Measurements from ENCODE around the gene PNLIP.

Gene PNLIP

DNA sequence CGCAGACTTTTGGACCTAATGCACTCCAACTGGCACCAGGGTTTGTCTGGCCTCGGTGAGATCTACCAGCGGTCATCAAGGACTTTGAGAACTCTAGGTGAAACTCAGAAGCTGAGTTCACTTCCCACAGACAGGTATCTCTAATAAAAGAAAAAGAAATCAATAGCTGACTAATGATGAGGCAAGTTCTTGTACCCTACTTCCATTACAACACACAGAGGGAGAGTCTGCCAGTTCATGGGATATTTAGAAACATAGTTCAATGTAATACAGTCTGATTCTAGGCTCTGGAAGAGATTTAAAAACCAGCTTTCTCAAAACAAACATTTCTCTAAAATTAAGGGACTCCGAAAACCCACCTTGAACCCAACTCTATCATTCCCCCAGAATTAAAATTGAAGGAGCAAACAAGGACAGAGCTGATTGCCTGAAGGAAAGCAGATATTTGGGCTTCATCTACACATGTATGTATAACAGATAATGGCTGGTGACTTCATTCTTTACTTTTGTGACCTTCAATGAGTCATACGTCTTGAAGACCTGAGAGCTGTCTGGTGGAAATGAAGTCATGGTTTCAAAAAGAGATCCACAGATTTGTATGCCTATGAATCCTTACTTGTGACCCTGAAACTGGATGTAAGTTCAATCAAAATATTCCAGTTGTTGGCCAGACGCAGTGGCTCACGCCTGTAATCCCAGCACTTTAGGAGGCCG lies 42.3 kb downstream of the PNLIP start:
- DNase-seq: no peak

DNA sequence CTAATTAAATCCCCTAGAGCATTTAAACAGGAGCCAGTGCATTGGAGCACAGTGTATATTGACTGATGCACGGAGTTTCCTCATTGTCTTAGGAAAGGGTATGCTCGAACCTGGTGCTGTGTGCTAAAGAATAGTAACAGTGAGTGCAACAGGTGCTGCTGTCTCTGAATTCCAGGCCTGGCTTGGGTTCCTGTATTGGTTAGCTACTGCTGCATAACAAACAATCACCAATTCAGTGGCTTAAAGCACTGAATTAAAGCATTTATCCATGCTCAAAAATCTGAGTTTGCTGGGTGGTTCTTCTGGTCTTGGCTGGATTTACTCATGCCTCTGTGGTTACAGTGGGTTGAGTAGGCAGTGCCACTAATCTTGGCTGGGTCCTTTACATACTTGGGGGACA lies 43.3 kb downstream of the PNLIP start:
- DNase-seq: no peak

DNA sequence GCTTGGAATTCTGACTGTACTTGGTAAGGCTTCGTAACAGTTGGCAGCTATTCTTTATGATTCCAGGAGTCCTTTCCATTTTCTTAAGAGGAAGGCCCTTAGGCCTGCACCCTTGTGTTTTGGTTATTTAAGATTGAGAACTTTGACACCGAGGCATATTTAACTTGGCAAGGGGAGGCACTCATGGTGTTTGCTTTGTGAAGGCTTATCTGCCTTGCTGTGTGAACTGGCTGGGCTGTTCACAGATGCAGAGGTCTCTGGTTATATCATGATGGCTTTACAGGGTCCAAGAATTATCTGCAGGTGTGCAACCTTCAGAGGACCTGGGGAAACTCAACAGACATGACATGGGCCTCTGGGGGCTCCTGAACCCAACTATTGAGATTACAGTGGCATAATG lies 44.2 kb downstream of the PNLIP start:
- DNase-seq: no peak

DNA sequence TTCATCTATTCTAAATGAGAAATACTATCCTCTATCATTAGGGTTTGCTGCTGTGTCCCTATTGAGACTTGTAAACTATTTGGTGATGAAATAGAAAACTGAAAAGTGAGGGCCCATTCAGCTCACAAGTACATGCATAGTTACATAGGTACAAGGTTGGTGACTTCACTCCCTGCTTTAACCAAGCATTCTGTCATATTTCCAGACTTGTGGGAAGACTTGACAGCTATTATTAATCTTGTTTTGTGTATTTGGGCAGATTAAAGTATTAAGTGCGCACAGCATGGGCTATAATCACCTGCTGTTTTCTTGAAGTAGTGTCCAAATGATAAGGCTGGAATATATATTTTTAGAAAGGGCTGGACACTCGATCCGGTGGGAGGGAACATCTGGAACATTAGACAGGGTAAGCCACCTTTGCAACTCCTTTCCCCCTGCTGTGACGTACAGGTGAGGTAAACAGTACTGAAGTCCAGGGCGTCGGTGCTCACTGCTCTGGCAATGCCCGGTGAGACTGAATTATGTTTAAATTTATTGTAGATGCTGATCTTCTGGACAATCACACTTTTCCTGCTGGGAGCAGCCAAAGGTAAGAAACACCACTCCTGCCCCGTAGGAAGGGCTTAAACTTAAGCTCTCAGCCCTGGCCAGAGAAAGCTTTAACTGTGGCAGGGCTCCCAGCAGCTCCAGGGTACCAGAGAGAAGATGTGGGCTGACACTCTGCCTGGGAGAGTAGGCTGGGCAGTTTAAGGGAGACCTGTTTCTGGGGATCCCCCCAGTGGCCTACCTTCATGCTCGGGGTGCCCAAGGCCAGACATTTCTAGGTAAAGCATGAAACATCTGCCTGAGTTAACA lies 45.1 kb downstream of the PNLIP start, which contains the start of gene PNLIPRP1:
Gene PNLIPRP1, plus strand, starts transcription at position 370 of the 855 bp plus-strand sequence. Its CDS starts 171 bp downstream, at position 541.
- no peak for DNase-seq

DNA sequence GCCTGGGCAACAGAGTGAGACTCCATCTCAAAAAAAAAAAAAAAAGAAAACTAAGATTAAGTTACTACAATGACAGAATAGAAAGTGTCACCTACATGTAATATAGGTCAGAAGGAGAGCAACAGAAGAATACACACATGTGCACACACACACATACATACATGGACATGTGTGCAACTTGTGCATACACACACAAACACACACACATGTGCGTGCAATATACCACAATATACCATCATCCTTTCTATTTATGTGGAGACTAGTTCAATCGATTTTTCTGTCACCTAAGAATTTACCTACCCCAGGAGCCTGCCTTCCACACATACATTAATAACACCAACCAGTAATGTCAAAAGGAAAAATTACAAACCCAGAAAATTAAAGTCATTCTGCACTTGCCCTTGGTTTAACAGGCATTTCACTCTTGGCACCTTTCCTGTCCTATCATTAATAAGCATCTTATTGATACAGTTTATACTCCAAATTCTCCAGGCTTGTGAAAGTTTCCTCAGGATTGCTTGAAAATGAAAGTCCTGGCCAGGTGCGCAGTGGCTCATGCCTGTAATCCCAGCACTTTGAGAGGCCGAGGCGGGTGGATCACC lies 47.5 kb downstream of the PNLIP start:
- DNase-seq: no peak

GRCh38 chr10:116594525-116595035 lies 48.8 kb downstream of the PNLIP start:
- DNase-seq: no peak

GRCh38 chr10:116596062-116596461 lies 50.3 kb downstream of the PNLIP start:
- DNase-seq: no peak

DNA sequence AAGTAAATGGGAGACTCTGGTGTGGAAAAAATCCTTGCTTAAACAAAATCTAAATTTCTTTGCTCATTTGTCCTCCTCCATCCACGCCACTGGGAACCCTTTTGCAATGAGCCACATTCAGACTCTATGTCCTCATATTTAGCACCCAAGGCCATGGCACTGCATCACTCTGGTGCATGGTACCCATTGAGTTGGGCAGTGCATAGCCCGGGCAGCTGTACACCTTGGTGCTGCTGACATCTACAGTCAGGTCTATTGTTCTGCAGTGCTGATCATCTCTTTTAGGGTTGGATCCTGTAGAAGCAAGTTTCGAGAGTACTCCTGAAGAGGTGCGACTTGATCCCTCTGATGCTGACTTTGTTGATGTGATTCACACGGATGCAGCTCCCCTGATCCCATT lies 51.8 kb downstream of the PNLIP start:
- no peak for DNase-seq

GRCh38 chr10:116598329-116598728 lies 52.6 kb downstream of the PNLIP start:
- no peak for DNase-seq

GRCh38 chr10:116599991-116600390 lies 54.3 kb downstream of the PNLIP start:
- no peak for DNase-seq

DNA sequence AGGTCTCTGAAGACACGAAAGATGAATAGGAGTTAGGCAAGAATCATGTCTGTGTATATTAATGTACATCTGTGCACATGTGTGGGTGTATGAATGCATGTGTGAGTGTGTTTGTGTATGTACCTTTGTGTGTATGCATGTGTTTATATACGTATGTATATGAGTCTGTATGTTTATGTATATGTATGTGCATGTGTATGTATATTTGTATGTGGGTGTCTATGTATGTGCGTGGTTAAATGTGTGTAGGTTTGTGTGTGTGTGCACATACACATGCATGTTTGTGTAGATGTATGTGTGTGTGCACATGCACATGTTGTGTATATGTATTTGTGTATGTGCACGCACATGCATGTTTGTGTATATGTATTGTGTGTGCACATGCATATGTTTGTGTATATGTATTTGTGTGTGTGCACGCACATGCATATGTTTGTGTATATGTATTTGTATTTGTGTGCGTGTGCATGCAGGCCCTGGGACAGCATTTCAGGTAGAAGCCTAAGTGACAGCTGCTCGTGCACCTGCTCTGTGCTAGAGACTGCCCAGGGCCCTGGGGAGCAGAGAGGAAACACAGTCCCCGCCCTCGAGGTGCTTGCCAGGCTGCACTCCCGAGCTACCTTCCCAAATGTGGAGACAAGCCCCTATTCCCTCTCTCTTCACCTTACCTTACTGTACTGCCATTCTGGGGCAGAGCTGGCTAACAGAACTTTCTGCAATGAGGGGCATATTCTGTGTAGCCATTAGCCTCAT lies 57.1 kb downstream of the PNLIP start:
- no peak for DNase-seq

- DNase-seq: no peak
Observed at GRCh38 chr10:116606061-116606483, 60.3 kb downstream of the PNLIP start.

GRCh38 chr10:116607336-116607735 lies 61.6 kb downstream of the PNLIP start:
- no peak for DNase-seq

- no peak for DNase-seq
Observed at GRCh38 chr10:116608686-116609594, 63.2 kb downstream of the PNLIP start.

DNA sequence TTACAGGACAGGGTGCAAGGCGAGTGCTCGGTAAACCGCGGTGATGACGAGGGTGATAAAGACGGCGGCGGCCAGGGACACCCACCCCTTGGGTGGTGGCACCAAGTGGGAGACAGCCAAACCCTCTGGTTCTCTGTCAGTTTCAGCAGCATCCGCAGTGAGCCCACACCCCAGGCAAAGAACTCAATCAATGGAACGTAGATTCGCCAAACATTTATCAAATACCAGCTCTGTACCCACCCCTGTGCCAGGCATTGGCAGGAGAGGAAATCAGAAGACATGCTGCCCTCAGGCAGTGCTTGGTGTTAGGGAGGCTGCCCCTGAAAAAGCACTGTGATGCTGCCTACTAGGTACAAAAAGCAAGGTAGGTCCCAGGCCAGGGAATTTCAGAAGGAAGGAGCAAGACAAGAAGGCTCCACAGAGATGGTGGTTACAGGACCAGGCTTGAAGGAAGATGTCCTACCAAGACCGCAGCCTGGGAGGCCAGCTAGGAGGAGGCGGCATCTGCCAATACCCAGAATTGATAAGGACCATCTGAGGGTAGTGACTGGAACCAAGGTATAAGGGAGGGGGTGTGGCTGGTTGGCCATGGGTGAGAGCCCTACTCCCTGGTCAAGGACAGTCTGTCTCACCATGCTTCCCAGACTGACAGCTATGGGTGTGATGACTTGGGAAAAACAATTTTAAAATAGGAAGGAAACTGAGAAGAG lies 64.9 kb downstream of the PNLIP start:
- DNase-seq: no peak

GRCh38 chr10:116611153-116611545 lies 65.4 kb downstream of the PNLIP start:
- DNase-seq: no peak

DNA sequence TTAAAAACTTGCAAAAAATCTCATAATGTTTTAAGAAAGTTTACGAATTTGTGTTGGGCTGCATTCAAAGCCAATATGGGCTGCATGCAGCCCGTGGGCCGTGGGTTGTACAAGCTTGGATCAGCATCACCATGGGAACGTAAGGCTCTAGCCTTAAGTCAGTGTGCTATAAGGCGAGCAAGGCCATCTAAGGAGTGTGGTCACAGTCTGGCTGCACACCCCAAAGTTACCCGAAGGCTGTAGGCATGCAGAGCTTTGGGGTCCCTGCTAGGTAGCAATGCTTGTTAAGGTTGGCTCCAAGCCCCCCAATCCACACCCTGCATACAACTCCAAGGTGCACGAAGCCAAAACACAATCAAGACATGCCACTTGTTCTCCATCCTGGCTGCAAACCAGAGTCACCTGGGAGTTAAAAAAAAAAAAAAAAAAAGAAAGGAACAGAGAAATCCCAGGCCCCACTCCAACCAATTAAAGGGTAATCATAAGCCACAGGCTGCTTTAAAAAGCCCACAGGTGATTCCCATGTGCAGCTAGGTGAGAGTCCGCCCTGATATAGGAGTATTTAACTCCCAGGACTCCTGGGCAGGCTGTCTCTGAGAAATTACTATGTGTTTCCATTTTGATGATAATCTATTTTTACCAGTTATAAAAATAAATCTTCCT lies 66.5 kb downstream of the PNLIP start:
- no peak for DNase-seq

GRCh38 chr10:116613471-116613870 lies 67.7 kb downstream of the PNLIP start:
- no peak for DNase-seq

DNA sequence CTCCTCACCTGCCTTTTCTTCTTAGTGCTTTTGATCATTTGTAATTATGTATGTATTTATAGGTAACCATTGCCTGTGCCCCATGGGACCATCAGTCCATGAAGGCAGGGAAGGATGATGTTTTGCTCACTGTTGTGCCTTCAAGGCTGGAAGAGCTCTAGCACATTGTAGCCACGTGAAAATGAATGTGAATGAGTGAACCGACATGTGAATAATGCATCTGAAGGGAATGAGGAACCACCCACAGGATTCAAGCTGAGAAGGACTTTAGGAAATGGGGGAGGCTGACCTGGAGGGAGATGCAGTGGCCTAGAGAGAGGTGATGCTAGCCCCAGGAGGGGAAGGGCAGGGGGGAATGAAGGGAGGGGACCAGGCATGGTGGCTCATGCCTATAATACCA lies 69.1 kb downstream of the PNLIP start:
- no peak for DNase-seq

GRCh38 chr10:116615199-116615776 lies 69.6 kb downstream of the PNLIP start:
- no peak for DNase-seq
